Measurements from ENCODE around the gene C18orf63.

C18orf63 gene

DNA sequence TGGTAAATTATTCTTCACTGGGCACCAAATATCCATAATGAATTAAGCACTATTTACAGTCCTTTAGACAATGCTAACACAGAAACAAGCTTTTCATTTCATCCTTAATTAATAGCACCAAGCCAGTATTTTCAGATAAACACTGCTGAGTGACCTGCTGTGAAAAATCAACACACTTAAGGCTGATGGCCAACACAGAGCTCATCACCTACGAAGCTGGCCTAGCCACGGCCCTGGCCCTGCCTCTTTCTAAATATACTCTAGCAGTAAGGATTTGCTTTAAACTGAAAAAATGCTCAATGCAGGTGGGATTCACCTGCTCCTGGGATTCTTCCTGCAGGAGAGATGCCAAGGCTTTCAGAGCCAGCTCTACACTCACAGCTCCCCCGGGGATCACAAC, 42.2 kb upstream of the C18orf63 start:
- no peak overlapping the region for H3K27ac ChIP-seq
- no peak for DNase-seq
- intact Hi-C loops (cut with DNase I; ENCODE audit: low total_unique reads) = no loop called here
- H3K36me3 ChIP-seq = peaks cover 0 to 5% (median 0%) of the 10 kb centered on the region in 3 donors
- TF ChIP-seq, protein P1, sequence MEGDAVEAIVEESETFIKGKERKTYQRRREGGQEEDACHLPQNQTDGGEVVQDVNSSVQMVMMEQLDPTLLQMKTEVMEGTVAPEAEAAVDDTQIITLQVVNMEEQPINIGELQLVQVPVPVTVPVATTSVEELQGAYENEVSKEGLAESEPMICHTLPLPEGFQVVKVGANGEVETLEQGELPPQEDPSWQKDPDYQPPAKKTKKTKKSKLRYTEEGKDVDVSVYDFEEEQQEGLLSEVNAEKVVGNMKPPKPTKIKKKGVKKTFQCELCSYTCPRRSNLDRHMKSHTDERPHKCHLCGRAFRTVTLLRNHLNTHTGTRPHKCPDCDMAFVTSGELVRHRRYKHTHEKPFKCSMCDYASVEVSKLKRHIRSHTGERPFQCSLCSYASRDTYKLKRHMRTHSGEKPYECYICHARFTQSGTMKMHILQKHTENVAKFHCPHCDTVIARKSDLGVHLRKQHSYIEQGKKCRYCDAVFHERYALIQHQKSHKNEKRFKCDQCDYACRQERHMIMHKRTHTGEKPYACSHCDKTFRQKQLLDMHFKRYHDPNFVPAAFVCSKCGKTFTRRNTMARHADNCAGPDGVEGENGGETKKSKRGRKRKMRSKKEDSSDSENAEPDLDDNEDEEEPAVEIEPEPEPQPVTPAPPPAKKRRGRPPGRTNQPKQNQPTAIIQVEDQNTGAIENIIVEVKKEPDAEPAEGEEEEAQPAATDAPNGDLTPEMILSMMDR (IDR thresholded peaks at IDR 0.05) = no peak
- no peaks in the 10 kb centered on the region for H3K27me3 ChIP-seq
- no peaks in the 10 kb centered on the region for H3K9me3 ChIP-seq
- H3K4me3 ChIP-seq = no peak overlapping the region
- H3K4me1 ChIP-seq = peaks cover 0 to 5% (median 0%) of the 10 kb centered on the region in 4 donors

DNA sequence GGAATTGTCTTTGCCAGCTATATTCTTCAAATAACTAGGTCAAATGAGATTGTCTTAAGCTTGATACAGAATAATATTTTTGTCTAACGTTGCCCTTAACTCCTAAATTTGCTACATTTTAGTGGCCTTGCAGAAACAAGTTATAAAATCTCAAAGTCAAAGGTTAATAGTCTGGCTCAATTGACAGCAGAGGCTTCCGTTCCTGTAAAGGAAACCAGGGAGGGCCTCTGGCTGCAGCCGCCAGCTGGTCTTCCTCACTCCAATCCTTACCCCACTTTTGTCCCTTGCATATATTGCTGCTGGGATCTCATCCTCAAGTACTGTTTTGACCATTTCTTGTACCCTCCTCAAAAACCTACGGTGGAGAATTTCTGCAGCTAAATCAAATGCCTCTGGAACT, 40.9 kb upstream of the C18orf63 start:
- TF ChIP-seq, protein P1 (IDR thresholded peaks at IDR 0.05) = no peak
- no peaks in the 10 kb centered on the region for H3K27me3 ChIP-seq
- intact Hi-C loops (cut with DNase I; ENCODE audit: low total_unique reads) = no loop called here
- H3K9me3 ChIP-seq = no peaks in the 10 kb centered on the region
- H3K36me3 ChIP-seq = peaks cover 0 to 5% (median 0%) of the 10 kb centered on the region in 3 donors
- no peak overlapping the region for H3K27ac ChIP-seq
- no peak overlapping the region for H3K4me3 ChIP-seq
- DNase-seq = no peak
- H3K4me1 ChIP-seq = peaks cover 0 to 5% (median 0%) of the 10 kb centered on the region in 4 donors

GRCh38 chr18:74275736-74276135, 39.9 kb upstream of the C18orf63 start:
- intact Hi-C loops (cut with DNase I; ENCODE audit: low total_unique reads) = no loop called here

GRCh38 chr18:74276609-74277008, 39.0 kb upstream of the C18orf63 start:
- no peak overlapping the region for H3K27ac ChIP-seq
- H3K9me3 ChIP-seq = no peaks in the 10 kb centered on the region
- intact Hi-C loops (cut with DNase I; ENCODE audit: low total_unique reads) = no loop called here
- peaks cover 0 to 5% (median 0%) of the 10 kb centered on the region in 3 donors for H3K36me3 ChIP-seq
- no peaks in the 10 kb centered on the region for H3K27me3 ChIP-seq
- DNase-seq = no peak
- H3K4me1 ChIP-seq = peaks cover 0 to 11% (median 0%) of the 10 kb centered on the region in 4 donors
- TF ChIP-seq, protein P1 (IDR thresholded peaks at IDR 0.05) = no peak
- no peak overlapping the region for H3K4me3 ChIP-seq

More at GRCh38 chr18:74275736-74276135, 39.9 kb upstream of the C18orf63 start:
- no peaks in the 10 kb centered on the region for H3K9me3 ChIP-seq
- no peak for DNase-seq
- H3K27ac ChIP-seq = no peak overlapping the region
- peaks cover 0 to 5% (median 0%) of the 10 kb centered on the region in 3 donors for H3K36me3 ChIP-seq
- TF ChIP-seq, protein P1 (IDR thresholded peaks at IDR 0.05) = no peak
- no peaks in the 10 kb centered on the region for H3K27me3 ChIP-seq
- H3K4me1 ChIP-seq = peaks cover 0 to 5% (median 0%) of the 10 kb centered on the region in 4 donors
- no peak overlapping the region for H3K4me3 ChIP-seq

DNA sequence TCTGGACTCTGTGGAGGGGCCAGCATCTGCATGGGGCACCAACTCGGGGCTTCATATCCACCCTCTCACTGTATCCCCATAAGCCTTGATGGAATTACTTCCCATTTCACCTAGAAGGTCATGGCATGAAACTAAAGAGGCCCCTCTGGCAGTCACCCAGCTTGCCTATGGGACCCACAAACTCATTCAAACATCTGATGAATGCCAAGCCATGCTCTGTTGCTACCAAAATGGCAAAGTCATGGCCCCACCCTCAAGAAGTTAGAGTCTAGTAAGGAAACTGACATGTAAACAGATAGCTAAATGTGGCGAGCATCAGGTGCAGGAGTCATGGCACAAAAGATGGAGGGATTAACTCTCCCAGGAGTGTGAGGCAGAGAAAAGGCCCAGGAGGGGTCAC, 38.3 kb upstream of the C18orf63 start:
- no peak for DNase-seq
- Histone ChIP-seq H3K4me1 (peaks cover 0 to 18% (median 0%) of the 10 kb centered on the region in 4 donors), H3K27me3 (no peaks in the 10 kb centered on the region), H3K9me3 (no peaks in the 10 kb centered on the region), H3K36me3 (peaks cover 0 to 5% (median 0%) of the 10 kb centered on the region in 3 donors), H3K27ac (no peak overlapping the region), H3K4me3 (no peak overlapping the region)
- intact Hi-C loops (cut with DNase I; ENCODE audit: low total_unique reads) = no loop called here
- TF ChIP-seq, protein P1 (IDR thresholded peaks at IDR 0.05) = no peak

GRCh38 chr18:74278058-74278457, 37.6 kb upstream of the C18orf63 start:
- Histone ChIP-seq H3K27ac (no peak overlapping the region), H3K4me3 (no peak overlapping the region), H3K4me1 (peaks cover 0 to 21% (median 1%) of the 10 kb centered on the region in 4 donors), H3K9me3 (no peaks in the 10 kb centered on the region), H3K27me3 (no peaks in the 10 kb centered on the region), H3K36me3 (peaks cover 0 to 5% (median 0%) of the 10 kb centered on the region in 3 donors)
- DNase-seq = no peak
- intact Hi-C loops (cut with DNase I; ENCODE audit: low total_unique reads) = no loop called here
- TF ChIP-seq, protein P1 (IDR thresholded peaks at IDR 0.05) = no peak
